ENCODE data around the gene PRRC2A.

Gene PRRC2A

DNA sequence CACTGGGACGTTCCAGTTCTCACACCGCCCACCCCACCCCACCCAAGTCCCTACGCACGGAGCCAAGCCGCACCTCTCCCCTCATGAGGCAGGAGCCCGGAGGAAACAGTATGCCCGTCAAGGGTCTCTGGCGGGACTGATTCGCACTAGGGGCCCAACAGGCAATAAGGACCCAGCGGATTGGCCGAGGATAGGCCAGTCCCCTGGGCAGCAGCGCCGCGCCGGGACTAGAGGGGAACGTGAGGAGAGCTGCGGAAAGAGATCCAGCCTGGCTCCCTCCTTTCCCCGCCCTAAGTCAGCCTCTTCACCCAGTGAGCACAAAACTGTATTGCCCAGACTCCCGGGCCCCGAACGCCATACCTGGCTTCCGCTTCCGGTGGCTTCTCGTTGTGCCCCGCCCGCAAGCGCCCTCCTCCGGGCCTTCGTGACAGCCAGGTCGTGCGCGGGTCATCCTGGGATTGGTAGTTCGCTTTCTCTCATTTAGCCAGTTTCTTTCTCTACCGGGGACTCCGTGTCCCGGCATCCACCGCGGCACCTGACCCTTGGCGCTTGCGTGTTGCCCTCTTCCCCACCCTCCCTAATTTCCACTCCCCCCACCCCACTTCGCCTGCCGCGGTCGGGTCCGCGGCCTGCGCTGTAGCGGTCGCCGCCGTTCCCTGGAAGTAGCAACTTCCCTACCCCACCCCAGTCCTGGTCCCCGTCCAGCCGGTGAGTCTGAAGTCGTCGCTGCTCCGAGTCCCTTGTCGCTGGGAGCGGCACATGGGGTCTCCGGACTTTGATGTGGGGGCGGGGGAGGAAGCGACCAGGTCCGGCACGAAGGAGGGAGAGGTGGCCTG, 45.2 kb downstream of the PRRC2A start, which contains the start of gene CSNK2B:
Gene CSNK2B, plus strand, starts transcription at position 580 of the 836 bp plus-strand sequence. CDS start 752 bp downstream, outside the sequence.
- H3K79me2 ChIP-seq: peaks cover 18% of the 10 kb centered on the region
- H3K27me3 ChIP-seq (ENCODE audit: control insufficient read depth, insufficient read depth, low read length): no peaks in the 10 kb centered on the region
- H3K27ac ChIP-seq: peak within 1 kb of the TSS; percentile 99
- TF ChIP-seq, protein P1, sequence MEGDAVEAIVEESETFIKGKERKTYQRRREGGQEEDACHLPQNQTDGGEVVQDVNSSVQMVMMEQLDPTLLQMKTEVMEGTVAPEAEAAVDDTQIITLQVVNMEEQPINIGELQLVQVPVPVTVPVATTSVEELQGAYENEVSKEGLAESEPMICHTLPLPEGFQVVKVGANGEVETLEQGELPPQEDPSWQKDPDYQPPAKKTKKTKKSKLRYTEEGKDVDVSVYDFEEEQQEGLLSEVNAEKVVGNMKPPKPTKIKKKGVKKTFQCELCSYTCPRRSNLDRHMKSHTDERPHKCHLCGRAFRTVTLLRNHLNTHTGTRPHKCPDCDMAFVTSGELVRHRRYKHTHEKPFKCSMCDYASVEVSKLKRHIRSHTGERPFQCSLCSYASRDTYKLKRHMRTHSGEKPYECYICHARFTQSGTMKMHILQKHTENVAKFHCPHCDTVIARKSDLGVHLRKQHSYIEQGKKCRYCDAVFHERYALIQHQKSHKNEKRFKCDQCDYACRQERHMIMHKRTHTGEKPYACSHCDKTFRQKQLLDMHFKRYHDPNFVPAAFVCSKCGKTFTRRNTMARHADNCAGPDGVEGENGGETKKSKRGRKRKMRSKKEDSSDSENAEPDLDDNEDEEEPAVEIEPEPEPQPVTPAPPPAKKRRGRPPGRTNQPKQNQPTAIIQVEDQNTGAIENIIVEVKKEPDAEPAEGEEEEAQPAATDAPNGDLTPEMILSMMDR (IDR thresholded peaks at IDR 0.05): peak; percentile 38
- H3K9me3 ChIP-seq (ENCODE audit: control insufficient read depth, low read length): no peaks in the 10 kb centered on the region
- H2AFZ ChIP-seq: peak within 1 kb of the TSS; percentile 92
- H3K9ac ChIP-seq: peak within 1 kb of the TSS; percentile 91
- H3K4me3 ChIP-seq (ENCODE audit: low read depth, low read length): peak within 1 kb of the TSS; percentile 99
- H3K36me3 ChIP-seq (ENCODE audit: control insufficient read depth, insufficient read depth, low read length): no peaks in the 10 kb centered on the region
- peaks cover 12% of the 10 kb centered on the region for H3K4me1 ChIP-seq
- H3K4me2 ChIP-seq (ENCODE audit: low read length): peak within 1 kb of the TSS; percentile 99

DNA sequence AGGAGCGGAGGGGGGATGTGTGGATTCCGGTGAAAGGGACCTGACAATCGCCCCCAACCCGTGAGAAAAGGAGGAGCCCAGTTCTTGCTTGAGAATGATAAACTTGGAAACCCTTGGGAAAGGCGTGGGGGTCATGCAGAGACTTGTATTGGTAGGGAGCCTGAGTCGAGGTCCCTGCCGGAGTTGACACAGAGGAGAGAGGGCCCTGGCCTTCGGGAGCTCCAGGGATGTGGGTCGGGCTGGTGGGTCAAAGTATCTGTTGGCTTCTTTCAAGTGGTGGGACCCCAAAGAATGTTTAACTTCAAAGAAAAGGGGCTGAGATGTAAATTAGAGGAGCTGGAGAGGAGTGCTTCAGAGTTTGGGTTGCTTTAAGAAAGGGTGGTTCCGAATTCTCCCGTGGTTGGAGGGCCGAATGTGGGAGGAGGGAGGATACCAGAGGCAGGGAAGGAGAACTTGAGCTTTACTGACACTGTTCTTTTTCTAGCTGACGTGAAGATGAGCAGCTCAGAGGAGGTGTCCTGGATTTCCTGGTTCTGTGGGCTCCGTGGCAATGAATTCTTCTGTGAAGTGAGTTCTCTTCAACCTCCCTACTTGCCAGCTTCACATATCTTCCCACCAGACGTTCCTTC, 45.9 kb downstream of the PRRC2A start:
- peak overlapping the region; percentile 99 for H3K4me3 ChIP-seq (ENCODE audit: low read depth, low read length)
- H2AFZ ChIP-seq: peak overlapping the region; percentile 92
- peaks cover 8% of the 10 kb centered on the region for H3K4me1 ChIP-seq
- H3K36me3 ChIP-seq (ENCODE audit: control insufficient read depth, insufficient read depth, low read length): no peaks in the 10 kb centered on the region
- H3K9ac ChIP-seq: peak overlapping the region; percentile 91
- H3K27me3 ChIP-seq (ENCODE audit: control insufficient read depth, insufficient read depth, low read length): no peaks in the 10 kb centered on the region
- TF ChIP-seq, protein P1 (IDR thresholded peaks at IDR 0.05): no peak
- peak overlapping the region; percentile 98 for H3K4me2 ChIP-seq (ENCODE audit: low read length)
- peak overlapping the region; percentile 99 for H3K27ac ChIP-seq
- H3K9me3 ChIP-seq (ENCODE audit: control insufficient read depth, low read length): no peaks in the 10 kb centered on the region
- H3K79me2 ChIP-seq: peaks cover 18% of the 10 kb centered on the region

DNA sequence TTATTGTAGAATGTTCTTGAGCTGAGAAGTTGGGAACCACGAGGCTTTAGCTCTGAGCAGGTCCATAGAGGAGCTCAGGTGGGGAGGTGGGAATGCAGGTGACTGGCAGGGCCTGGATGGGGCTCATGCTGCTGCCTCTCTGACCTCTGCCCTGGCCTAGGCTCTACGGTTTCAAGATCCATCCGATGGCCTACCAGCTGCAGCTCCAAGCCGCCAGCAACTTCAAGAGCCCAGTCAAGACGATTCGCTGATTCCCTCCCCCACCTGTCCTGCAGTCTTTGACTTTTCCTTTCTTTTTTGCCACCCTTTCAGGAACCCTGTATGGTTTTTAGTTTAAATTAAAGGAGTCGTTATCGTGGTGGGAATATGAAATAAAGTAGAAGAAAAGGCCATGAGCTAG, 49.2 kb downstream of the PRRC2A start, which contains the start of gene LY6G5B:
Gene LY6G5B, plus strand, starts transcription at position 301 of the 400 bp plus-strand sequence. CDS start 975 bp downstream, outside the sequence.
- H3K27me3 ChIP-seq (ENCODE audit: control insufficient read depth, insufficient read depth, low read length): no peaks in the 10 kb centered on the region
- H3K4me1 ChIP-seq: no peaks in the 10 kb centered on the region
- H3K9ac ChIP-seq: no peak within 1 kb of the TSS
- no peaks in the 10 kb centered on the region for H3K36me3 ChIP-seq (ENCODE audit: control insufficient read depth, insufficient read depth, low read length)
- H3K27ac ChIP-seq: no peak within 1 kb of the TSS
- TF ChIP-seq, protein P1 (IDR thresholded peaks at IDR 0.05): no peak
- H3K4me3 ChIP-seq (ENCODE audit: low read depth, low read length): no peak within 1 kb of the TSS
- H3K4me2 ChIP-seq (ENCODE audit: low read length): no peak within 1 kb of the TSS
- H2AFZ ChIP-seq: no peak within 1 kb of the TSS
- no peaks in the 10 kb centered on the region for H3K9me3 ChIP-seq (ENCODE audit: control insufficient read depth, low read length)
- H3K79me2 ChIP-seq: peaks cover 14% of the 10 kb centered on the region

DNA sequence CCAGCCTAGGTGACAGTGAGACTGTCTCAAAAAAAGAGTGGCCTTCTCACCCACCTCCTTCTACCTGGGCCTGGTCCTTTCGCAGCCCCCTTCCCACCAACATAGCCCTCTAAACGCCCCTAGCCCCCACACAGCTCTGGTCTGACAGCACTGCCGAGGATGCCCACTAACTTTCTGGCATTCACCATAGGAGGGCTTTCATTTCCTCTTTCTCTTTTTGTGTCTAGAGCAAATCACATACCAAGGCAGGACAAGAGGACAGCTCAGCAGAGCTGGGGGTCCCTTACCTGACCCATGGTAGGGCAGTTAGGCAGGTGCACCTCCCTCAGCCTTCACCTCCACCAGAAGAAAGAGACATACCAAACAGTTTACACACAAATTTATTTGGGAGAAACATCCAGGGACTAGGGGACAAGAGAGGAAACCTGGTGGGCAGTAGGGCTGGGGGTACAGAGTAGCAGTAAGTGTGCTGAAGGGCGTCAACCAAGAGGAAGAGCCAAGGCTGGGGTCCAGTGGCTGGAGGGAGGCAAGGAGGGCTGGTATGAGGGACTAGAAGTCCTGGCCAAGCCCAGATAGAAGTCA, 55.9 kb downstream of the PRRC2A start:
- Histone ChIP-seq H3K36me3 (ENCODE audit: control insufficient read depth, insufficient read depth, low read length) (no peaks in the 10 kb centered on the region), H3K27ac (no peak overlapping the region), H2AFZ (no peak overlapping the region), H3K9ac (no peak overlapping the region), H3K27me3 (ENCODE audit: control insufficient read depth, insufficient read depth, low read length) (no peaks in the 10 kb centered on the region), H3K9me3 (ENCODE audit: control insufficient read depth, low read length) (no peaks in the 10 kb centered on the region), H3K4me3 (ENCODE audit: low read depth, low read length) (no peak overlapping the region), H3K4me2 (ENCODE audit: low read length) (no peak overlapping the region), H3K4me1 (peaks cover 9% of the 10 kb centered on the region), H3K79me2 (no peaks in the 10 kb centered on the region)
- TF ChIP-seq, protein P1 (IDR thresholded peaks at IDR 0.05): no peak
